Measurements from ENCODE around the gene PCGF5.

PCGF5 gene

GRCh38 chr10:91250341-91250740, 29.9 kb downstream of the PCGF5 start:
- Histone ChIP-seq H3K36me3 (ENCODE audit: control insufficient read depth, low read length) (peaks cover 35% of the 10 kb centered on the region), H3K4me3 (ENCODE audit: low read length) (no peak overlapping the region), H3K9me2 (replicated peaks; ENCODE audit: control insufficient read depth, low read length) (no peaks in the 10 kb centered on the region), H3F3A (ENCODE audit: control insufficient read depth, insufficient read depth) (no peaks in the 10 kb centered on the region), H3K4me1 (ENCODE audit: control insufficient read depth, low read length) (peaks cover 7% of the 10 kb centered on the region), H3K9me3 (ENCODE audit: control insufficient read depth, insufficient read depth, low read length) (no peaks in the 10 kb centered on the region), H4K20me1 (ENCODE audit: control insufficient read depth, insufficient read depth, low read depth, low read length) (no peaks in the 10 kb centered on the region), H3K4me2 (ENCODE audit: low read length) (no peak overlapping the region), H3K27me3 (ENCODE audit: control insufficient read depth, low read length) (no peaks in the 10 kb centered on the region), H3K27ac (ENCODE audit: low read depth, low read length) (no peak overlapping the region), H3K79me2 (ENCODE audit: control insufficient read depth, low read length) (no peaks in the 10 kb centered on the region)
- no peak for TF ChIP-seq CTCF (IDR thresholded peaks at IDR 0.05; ENCODE audit: low read depth, low read length, poor library complexity, severe bottlenecking)
- TF ChIP-seq EZH2phosphoT487 (IDR thresholded peaks at IDR 0.05; ENCODE audit: borderline replicate concordance, low read length) = no peak

- Histone ChIP-seq H3K4me1 (ENCODE audit: control insufficient read depth, low read length) (no peaks in the 10 kb centered on the region), H3K36me3 (ENCODE audit: control insufficient read depth, low read length) (peaks cover 40% of the 10 kb centered on the region), H3K27me3 (ENCODE audit: control insufficient read depth, low read length) (no peaks in the 10 kb centered on the region), H3F3A (ENCODE audit: control insufficient read depth, insufficient read depth) (no peaks in the 10 kb centered on the region), H3K9me2 (replicated peaks; ENCODE audit: control insufficient read depth, low read length) (no peaks in the 10 kb centered on the region), H4K20me1 (ENCODE audit: control insufficient read depth, insufficient read depth, low read depth, low read length) (no peaks in the 10 kb centered on the region), H3K9me3 (ENCODE audit: control insufficient read depth, insufficient read depth, low read length) (no peaks in the 10 kb centered on the region), H3K27ac (ENCODE audit: low read depth, low read length) (no peak overlapping the region), H3K4me2 (ENCODE audit: low read length) (no peak overlapping the region), H3K79me2 (ENCODE audit: control insufficient read depth, low read length) (no peaks in the 10 kb centered on the region), H3K4me3 (ENCODE audit: low read length) (no peak overlapping the region)
- TF ChIP-seq EZH2phosphoT487 (IDR thresholded peaks at IDR 0.05; ENCODE audit: borderline replicate concordance, low read length) (no peak), CTCF (IDR thresholded peaks at IDR 0.05; ENCODE audit: low read depth, low read length, poor library complexity, severe bottlenecking) (peak; percentile 81)
These were observed 31.1 kb downstream of the PCGF5 start for GRCh38 chr10:91251430-91252056.

GRCh38 chr10:91253300-91253699, 32.8 kb downstream of the PCGF5 start:
- H3K79me2 ChIP-seq (ENCODE audit: control insufficient read depth, low read length) = no peaks in the 10 kb centered on the region
- H3K36me3 ChIP-seq (ENCODE audit: control insufficient read depth, low read length) = peaks cover 42% of the 10 kb centered on the region
- no peaks in the 10 kb centered on the region for H3K27me3 ChIP-seq (ENCODE audit: control insufficient read depth, low read length)
- no peak overlapping the region for H3K27ac ChIP-seq (ENCODE audit: low read depth, low read length)
- no peak overlapping the region for H3K4me2 ChIP-seq (ENCODE audit: low read length)
- H3F3A ChIP-seq (ENCODE audit: control insufficient read depth, insufficient read depth) = no peaks in the 10 kb centered on the region
- H3K9me3 ChIP-seq (ENCODE audit: control insufficient read depth, insufficient read depth, low read length) = no peaks in the 10 kb centered on the region
- no peaks in the 10 kb centered on the region for H3K9me2 ChIP-seq (replicated peaks; ENCODE audit: control insufficient read depth, low read length)
- H4K20me1 ChIP-seq (ENCODE audit: control insufficient read depth, insufficient read depth, low read depth, low read length) = no peaks in the 10 kb centered on the region
- TF ChIP-seq EZH2phosphoT487 (IDR thresholded peaks at IDR 0.05; ENCODE audit: borderline replicate concordance, low read length) (no peak), CTCF (IDR thresholded peaks at IDR 0.05; ENCODE audit: low read depth, low read length, poor library complexity, severe bottlenecking) (no peak)
- no peak overlapping the region for H3K4me3 ChIP-seq (ENCODE audit: low read length)
- H3K4me1 ChIP-seq (ENCODE audit: control insufficient read depth, low read length) = no peaks in the 10 kb centered on the region

All from DOHH2 (cell line).